B cell (primary cell): Measurements from ENCODE around the gene BACH2.

Source experiments
- EZH2 ChIP-seq: IDR thresholded peaks from 2 replicates; pipeline ENCODE4 v1.6.1; 2012; ENCODE audit warnings: borderline replicate concordance, low read depth, mild to moderate bottlenecking, moderate library complexity, low read length; ENCODE audit not compliant: insufficient read depth, poor library complexity, severe bottlenecking
- TF ChIP-seq, protein P1 (sequence below): fragments of 200-600 bp; IDR thresholded peaks from one replicate; pipeline ENCODE4 v1.8.0; 2022; ENCODE audit warnings: antibody characterized with exemption, mild to moderate bottlenecking

- TF ChIP-seq EZH2: no peak
- TF ChIP-seq, protein P1, sequence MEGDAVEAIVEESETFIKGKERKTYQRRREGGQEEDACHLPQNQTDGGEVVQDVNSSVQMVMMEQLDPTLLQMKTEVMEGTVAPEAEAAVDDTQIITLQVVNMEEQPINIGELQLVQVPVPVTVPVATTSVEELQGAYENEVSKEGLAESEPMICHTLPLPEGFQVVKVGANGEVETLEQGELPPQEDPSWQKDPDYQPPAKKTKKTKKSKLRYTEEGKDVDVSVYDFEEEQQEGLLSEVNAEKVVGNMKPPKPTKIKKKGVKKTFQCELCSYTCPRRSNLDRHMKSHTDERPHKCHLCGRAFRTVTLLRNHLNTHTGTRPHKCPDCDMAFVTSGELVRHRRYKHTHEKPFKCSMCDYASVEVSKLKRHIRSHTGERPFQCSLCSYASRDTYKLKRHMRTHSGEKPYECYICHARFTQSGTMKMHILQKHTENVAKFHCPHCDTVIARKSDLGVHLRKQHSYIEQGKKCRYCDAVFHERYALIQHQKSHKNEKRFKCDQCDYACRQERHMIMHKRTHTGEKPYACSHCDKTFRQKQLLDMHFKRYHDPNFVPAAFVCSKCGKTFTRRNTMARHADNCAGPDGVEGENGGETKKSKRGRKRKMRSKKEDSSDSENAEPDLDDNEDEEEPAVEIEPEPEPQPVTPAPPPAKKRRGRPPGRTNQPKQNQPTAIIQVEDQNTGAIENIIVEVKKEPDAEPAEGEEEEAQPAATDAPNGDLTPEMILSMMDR: no peak
Measured at GRCh38 chr6:90294989-90295853, 1.4 kb downstream of the BACH2 start.
